Fibroblast of lung (primary cell): ENCODE data around the gene LRGUK.

ENCODE experiments used
- EZH2 ChIP-seq: IDR thresholded peaks from 2 replicates; pipeline ENCODE4 v1.5.1; 2012; ENCODE audit warnings: low read length, control low read depth, mild to moderate bottlenecking; ENCODE audit errors: missing control alignments
- TF ChIP-seq, protein P1 (sequence below), 2 donors: IDR thresholded peaks in 1 of 2; conservative IDR thresholded peaks in 1 of 2; 1 replicate in 1 of 2; 2 replicates in 1 of 2; pipeline ENCODE4 v1.5.1; 2011 to 2012; ENCODE audit warnings: low read length in 2 of 2, control low read depth in 1 of 2, inconsistent platforms in 1 of 2, low read depth in 1 of 2, mild to moderate bottlenecking in 1 of 2

- TF ChIP-seq, protein P1, sequence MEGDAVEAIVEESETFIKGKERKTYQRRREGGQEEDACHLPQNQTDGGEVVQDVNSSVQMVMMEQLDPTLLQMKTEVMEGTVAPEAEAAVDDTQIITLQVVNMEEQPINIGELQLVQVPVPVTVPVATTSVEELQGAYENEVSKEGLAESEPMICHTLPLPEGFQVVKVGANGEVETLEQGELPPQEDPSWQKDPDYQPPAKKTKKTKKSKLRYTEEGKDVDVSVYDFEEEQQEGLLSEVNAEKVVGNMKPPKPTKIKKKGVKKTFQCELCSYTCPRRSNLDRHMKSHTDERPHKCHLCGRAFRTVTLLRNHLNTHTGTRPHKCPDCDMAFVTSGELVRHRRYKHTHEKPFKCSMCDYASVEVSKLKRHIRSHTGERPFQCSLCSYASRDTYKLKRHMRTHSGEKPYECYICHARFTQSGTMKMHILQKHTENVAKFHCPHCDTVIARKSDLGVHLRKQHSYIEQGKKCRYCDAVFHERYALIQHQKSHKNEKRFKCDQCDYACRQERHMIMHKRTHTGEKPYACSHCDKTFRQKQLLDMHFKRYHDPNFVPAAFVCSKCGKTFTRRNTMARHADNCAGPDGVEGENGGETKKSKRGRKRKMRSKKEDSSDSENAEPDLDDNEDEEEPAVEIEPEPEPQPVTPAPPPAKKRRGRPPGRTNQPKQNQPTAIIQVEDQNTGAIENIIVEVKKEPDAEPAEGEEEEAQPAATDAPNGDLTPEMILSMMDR (conservative IDR thresholded peaks at IDR 0.05 in 1 of 2, IDR thresholded peaks at IDR 0.05 in 1 of 2; ENCODE audit: low read depth in 1 of 2, low read length in 2 of 2): no peak
- TF ChIP-seq EZH2: no peak
Observed at GRCh38 chr7:134293002-134293740, 166.0 kb downstream of the LRGUK start.
